Endothelial cell of umbilical vein (primary cell): ENCODE data around the gene DCAF7. TPM values are rescaled to one million over a fixed set of nuclear protein-coding genes. Genes with fewer than 3 reads are reported as not detected.

Source experiments
- BruUV-seq: library from RNA; stranded (reverse); fragments of 400-500 nt; replicated peaks from 2 replicates; lab custom pipeline; 2021; lab: Mats Ljungman, UMichigan
- CTCF ChIA-PET: fragments of 300-600, 350-600 bp; sonication (Branson Sonifier 250); formaldehyde crosslinking; loops from one replicate; lab custom pipeline; 2021; ENCODE audit warnings: antibody characterized with exemption, inconsistent platforms; lab: Charles Lee
- POLR2A ChIA-PET: fragments of 300-600, 350-600 bp; sonication (Branson Sonifier 250); formaldehyde crosslinking; loops from one replicate; lab custom pipeline; 2021; ENCODE audit warnings: antibody characterized with exemption, inconsistent platforms; lab: Charles Lee
- DNase-seq: peaks from one replicate; pipeline ENCODE4 v3.0.0-alpha.2; 2011; ENCODE audit warnings: low read depth, low spot score
- FAIRE-seq: peaks from 2 replicates; lab custom pipeline; 2011; peaks lifted over from hg19 to GRCh38; lab: Jason Lieb, UNC
- H2AFZ ChIP-seq: 2 replicates; pipeline ENCODE4 v1.6.0; 2012; ENCODE audit warnings: low read depth, low read length, control low read depth, inconsistent platforms
- H3K27ac ChIP-seq: 2 replicates; pipeline ENCODE4 v1.5.1; 2011; ENCODE audit warnings: low read depth, mild to moderate bottlenecking, control low read depth, low read length, moderate library complexity; ENCODE audit not compliant: insufficient read depth
- H3K27me3 ChIP-seq, 2 experiments: 2 replicates each; pipeline versions ENCODE4 v1.6.0 to v1.6.1; 2011; ENCODE audit warnings: low read length in 2 of 2, mixed read lengths in 1 of 2; ENCODE audit not compliant: control insufficient read depth in 2 of 2, insufficient read depth in 2 of 2
- H3K36me3 ChIP-seq, 2 experiments: 2 replicates in 1 of 2; 3 replicates in 1 of 2; pipeline ENCODE4 v1.5.1; 2011; ENCODE audit warnings: low read length in 2 of 2, mild to moderate bottlenecking in 1 of 2, moderate library complexity in 1 of 2; ENCODE audit not compliant: control insufficient read depth in 2 of 2, insufficient read depth in 2 of 2; ENCODE audit errors: extremely low read depth in 1 of 2
- H3K4me1 ChIP-seq: 3 replicates; pipeline ENCODE4 v1.5.1; 2011; ENCODE audit warnings: mild to moderate bottlenecking, low read length; ENCODE audit not compliant: control insufficient read depth, insufficient read depth; ENCODE audit errors: extremely low read depth
- H3K4me2 ChIP-seq: 2 replicates; pipeline ENCODE4 v1.6.1; 2011; ENCODE audit warnings: low read length, control low read depth, mixed read lengths; ENCODE audit not compliant: insufficient read depth
- H3K4me3 ChIP-seq, 3 experiments: fragments of 200-600 bp in 1 of 3; sonication (generic), shearing (Covaris generic) in 1 of 3; replicated peaks in 1 of 3; 2 replicates each; pipeline ENCODE4 v1.5.1; 2011 to 2016; ENCODE audit warnings: control low read depth in 3 of 3, low read length in 3 of 3, mild to moderate bottlenecking in 2 of 3, inconsistent platforms in 1 of 3, low read depth in 1 of 3, moderate library complexity in 1 of 3; ENCODE audit not compliant: insufficient read depth in 1 of 3
- H3K79me2 ChIP-seq: 2 replicates; pipeline ENCODE4 v1.6.0; 2012; ENCODE audit warnings: low read length, inconsistent platforms; ENCODE audit not compliant: control insufficient read depth, insufficient read depth
- H3K9ac ChIP-seq: replicated peaks from 2 replicates; pipeline ENCODE3; 2011; ENCODE audit warnings: low read length, control low read depth; ENCODE audit not compliant: insufficient read depth; ENCODE audit errors: extremely low read depth
- H3K9me1 ChIP-seq: replicated peaks from 3 replicates; pipeline ENCODE4 v1.6.0; 2011; ENCODE audit warnings: mild to moderate bottlenecking, low read length; ENCODE audit not compliant: control insufficient read depth, insufficient read depth; ENCODE audit errors: extremely low read depth
- H3K9me3 ChIP-seq: replicated peaks from 2 replicates; pipeline ENCODE4 v1.5.1; 2012; ENCODE audit warnings: low read length, inconsistent platforms; ENCODE audit not compliant: control insufficient read depth, insufficient read depth
- H4K20me1 ChIP-seq: replicated peaks from 2 replicates; pipeline ENCODE3; 2011; ENCODE audit warnings: mild to moderate bottlenecking, low read length; ENCODE audit not compliant: control insufficient read depth, insufficient read depth; ENCODE audit errors: extremely low read depth
- EZH2 ChIP-seq: IDR thresholded peaks from 2 replicates; pipeline ENCODE4 v1.6.1; 2012; ENCODE audit warnings: borderline replicate concordance, low read depth, mild to moderate bottlenecking, moderate library complexity, low read length, inconsistent platforms; ENCODE audit not compliant: severe bottlenecking
- FOS ChIP-seq: IDR thresholded peaks from 2 replicates; pipeline ENCODE4 v1.6.1; 2011; ENCODE audit warnings: mild to moderate bottlenecking, low read length, moderate library complexity, borderline replicate concordance; ENCODE audit not compliant: insufficient read depth
- GATA2 ChIP-seq: IDR thresholded peaks from 2 replicates; pipeline ENCODE4 v1.7.0; 2011; ENCODE audit warnings: low read depth, mild to moderate bottlenecking, moderate library complexity, mixed read lengths, low read length; ENCODE audit not compliant: insufficient read length, insufficient read depth
- JUN ChIP-seq: IDR thresholded peaks from 2 replicates; pipeline ENCODE4 v1.6.1; 2011; ENCODE audit warnings: borderline replicate concordance, low read depth; ENCODE audit not compliant: insufficient read length, insufficient read depth
- MYC ChIP-seq: IDR thresholded peaks from one replicate; pipeline ENCODE4 v1.6.1; 2011; ENCODE audit warnings: mild to moderate bottlenecking, low read depth, low read length
- POLR2A ChIP-seq: IDR thresholded peaks from 2 replicates; pipeline ENCODE4 v1.6.1; 2012; ENCODE audit warnings: low read depth, mild to moderate bottlenecking, control low read depth, low read length
- POLR2AphosphoS5 ChIP-seq: IDR thresholded peaks from 2 replicates; pipeline ENCODE4 v1.6.1; 2012; ENCODE audit warnings: low read depth, mild to moderate bottlenecking, control low read depth, low read length, moderate library complexity; ENCODE audit not compliant: insufficient read depth
- dilution Hi-C: fragments of 300-500 bp; cut with MboI; formaldehyde crosslinking; loops from one replicate; pipeline ENCODE4 v1.15.0; 2019; ENCODE audit warnings: low sequenced_read_pairs; ENCODE audit not compliant: extremely low pct_ligation_motif_present
- intact Hi-C: fragments of 100-400 bp; cut with micrococcal nuclease; formaldehyde crosslinking; loops from one replicate; pipeline ENCODE4 v1.10.0; 2022
- polyA plus RNA-seq, 4 experiments: library from polyadenylated mRNA; depleted of rRNA in 3 of 4; stranded (reverse) in 3 of 4; unstranded in 1 of 4; fragments of >200 nt; gene quantifications; 2 replicates each; pipeline versions ENCODE4 v1.2.1 to v1.2.3, GENCODE V29; 2011 to 2012; ENCODE audit warnings: missing spikeins in 1 of 4
- total RNA-seq: library from RNA; stranded (reverse); gene quantifications from 2 replicates; pipeline ENCODE4 v1.2.3, GENCODE V29; 2021
- TF ChIP-seq, protein P1 (sequence below), 2 donors: IDR thresholded peaks; 1 replicate in 1 of 2; 2 replicates in 1 of 2; pipeline ENCODE4 v1.5.1; 2011; ENCODE audit warnings: low read length in 2 of 2, mild to moderate bottlenecking in 2 of 2, moderate library complexity in 2 of 2, control low read depth in 1 of 2, inconsistent platforms in 1 of 2, low read depth in 1 of 2; ENCODE audit not compliant: insufficient read depth in 1 of 2; ENCODE audit errors: extremely low read depth in 1 of 2
- TF ChIP-seq, protein P2 (sequence below): IDR thresholded peaks from 2 replicates; pipeline ENCODE4 v1.6.1; 2011; ENCODE audit not compliant: insufficient read depth, insufficient read length

Gene DCAF7
- total and polyA plus RNA-seq, 2 donors (not counting 3 experiments of a cell fraction or from before 2014, with no cell fraction given): 82.8 to 100 TPM

DNA sequence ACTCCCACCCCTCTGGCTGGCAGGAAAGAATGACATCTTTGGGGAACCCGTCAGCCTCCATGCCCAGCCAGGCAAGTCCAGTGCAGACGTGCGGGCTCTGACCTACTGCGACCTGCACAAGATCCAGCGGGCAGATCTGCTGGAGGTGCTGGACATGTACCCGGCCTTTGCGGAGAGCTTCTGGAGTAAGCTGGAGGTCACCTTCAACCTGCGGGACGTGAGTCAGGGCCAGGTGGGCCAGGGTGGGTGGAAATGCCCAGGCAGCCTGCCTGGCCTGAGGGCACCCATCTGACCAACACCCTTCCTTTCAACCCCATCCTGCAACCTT is 8.1 kb upstream of the DCAF7 start:
- Histone ChIP-seq H3K9ac (no peak overlapping the region), H3K36me3 (no peaks in the 10 kb centered on the region), H3K9me3 (no peaks in the 10 kb centered on the region), H3K9me1 (no peaks in the 10 kb centered on the region), H3K4me3 (no peak overlapping the region), H3K27ac (no peak overlapping the region), H4K20me1 (no peaks in the 10 kb centered on the region), H3K4me2 (no peak overlapping the region), H3K4me1 (no peaks in the 10 kb centered on the region), H3K27me3 (peaks cover 18 to 19% of the 10 kb centered on the region in 2 experiments), H2AFZ (no peak overlapping the region), H3K79me2 (no peaks in the 10 kb centered on the region)
- DNase-seq (no peak), FAIRE-seq (no peak)
- intact Hi-C loops (no loop called here), dilution Hi-C loops (no loop called here)
- CTCF ChIA-PET: interaction anchor here (1.0 to 1.5 kb wide), 3 partner anchors 9 to 117 kb away, joined by 3 to 6 read pairs (median 4); no protein-coding TSS in a partner anchor
- BruUV-seq: no TSS peak
- POLR2A ChIA-PET: no interaction called here
- no peak for TF ChIP-seq JUN
- TF ChIP-seq FOS: no peak
- TF ChIP-seq MYC: no peak
- TF ChIP-seq, protein P1, sequence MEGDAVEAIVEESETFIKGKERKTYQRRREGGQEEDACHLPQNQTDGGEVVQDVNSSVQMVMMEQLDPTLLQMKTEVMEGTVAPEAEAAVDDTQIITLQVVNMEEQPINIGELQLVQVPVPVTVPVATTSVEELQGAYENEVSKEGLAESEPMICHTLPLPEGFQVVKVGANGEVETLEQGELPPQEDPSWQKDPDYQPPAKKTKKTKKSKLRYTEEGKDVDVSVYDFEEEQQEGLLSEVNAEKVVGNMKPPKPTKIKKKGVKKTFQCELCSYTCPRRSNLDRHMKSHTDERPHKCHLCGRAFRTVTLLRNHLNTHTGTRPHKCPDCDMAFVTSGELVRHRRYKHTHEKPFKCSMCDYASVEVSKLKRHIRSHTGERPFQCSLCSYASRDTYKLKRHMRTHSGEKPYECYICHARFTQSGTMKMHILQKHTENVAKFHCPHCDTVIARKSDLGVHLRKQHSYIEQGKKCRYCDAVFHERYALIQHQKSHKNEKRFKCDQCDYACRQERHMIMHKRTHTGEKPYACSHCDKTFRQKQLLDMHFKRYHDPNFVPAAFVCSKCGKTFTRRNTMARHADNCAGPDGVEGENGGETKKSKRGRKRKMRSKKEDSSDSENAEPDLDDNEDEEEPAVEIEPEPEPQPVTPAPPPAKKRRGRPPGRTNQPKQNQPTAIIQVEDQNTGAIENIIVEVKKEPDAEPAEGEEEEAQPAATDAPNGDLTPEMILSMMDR (IDR thresholded peaks at IDR 0.05; ENCODE audit: extremely low read depth in 1 of 2, insufficient read depth in 1 of 2, low read depth in 1 of 2, low read length in 2 of 2): no peak
- no peak for TF ChIP-seq GATA2
- no peak for TF ChIP-seq POLR2AphosphoS5
- TF ChIP-seq, protein P2, sequence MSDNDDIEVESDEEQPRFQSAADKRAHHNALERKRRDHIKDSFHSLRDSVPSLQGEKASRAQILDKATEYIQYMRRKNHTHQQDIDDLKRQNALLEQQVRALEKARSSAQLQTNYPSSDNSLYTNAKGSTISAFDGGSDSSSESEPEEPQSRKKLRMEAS: no peak
- no peak for TF ChIP-seq POLR2A
- TF ChIP-seq EZH2: no peak
